Measurements from ENCODE around the gene MECR. TPM values are rescaled to one million over a fixed set of nuclear protein-coding genes. Genes with fewer than 3 reads are reported as not detected.
A peak's percentile ranks its signal among the peaks of the same experiment; 100 is the strongest.
"Not testable (repeated sequence)": the region's sequence is repeated elsewhere in the genome, so short reads cannot be mapped to it uniquely, and the experiment has no call there.

The MECR gene
- total RNA-seq, 1 donor from 2014 or later, result 22.6 TPM

DNA sequence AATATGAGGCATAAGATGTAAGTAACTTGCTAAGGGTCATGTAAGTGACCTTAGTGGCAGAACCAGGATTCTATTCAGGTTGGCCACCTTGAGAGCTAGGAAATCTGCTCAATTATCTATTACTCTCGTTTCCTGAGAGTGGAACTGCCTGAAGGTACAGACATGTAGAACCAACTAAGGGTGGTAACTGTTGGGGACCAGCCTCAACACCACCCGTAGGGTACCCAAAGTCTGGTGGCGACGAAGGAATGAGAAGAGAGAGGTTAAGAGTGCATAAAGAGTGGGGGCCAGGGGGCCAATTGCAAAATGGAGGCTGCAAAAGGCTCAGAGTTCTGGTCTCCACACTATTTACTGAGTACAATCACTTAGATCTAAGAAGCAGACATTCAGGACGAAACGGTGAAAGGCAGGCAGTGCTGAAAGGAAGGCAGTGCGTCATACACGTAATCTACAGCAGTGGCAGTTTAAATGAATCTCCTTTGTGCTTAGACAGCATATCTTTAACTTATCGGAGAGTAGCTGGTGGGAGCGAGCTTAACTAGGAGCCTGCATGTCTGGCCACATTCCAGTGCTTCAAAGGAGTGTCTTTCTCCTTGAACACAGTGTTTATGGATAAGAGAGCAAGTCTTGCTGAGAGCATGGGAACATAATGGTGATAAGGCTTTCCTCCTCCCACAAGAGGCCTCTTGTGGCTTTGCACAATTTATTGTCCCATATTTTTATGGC lies 74.0 kb downstream of the MECR start:
- DNase-seq (ENCODE audit: low spot score) (no peak), ATAC-seq (no peak)
- intact Hi-C loops (cut with DNase I), result no loop called here

DNA sequence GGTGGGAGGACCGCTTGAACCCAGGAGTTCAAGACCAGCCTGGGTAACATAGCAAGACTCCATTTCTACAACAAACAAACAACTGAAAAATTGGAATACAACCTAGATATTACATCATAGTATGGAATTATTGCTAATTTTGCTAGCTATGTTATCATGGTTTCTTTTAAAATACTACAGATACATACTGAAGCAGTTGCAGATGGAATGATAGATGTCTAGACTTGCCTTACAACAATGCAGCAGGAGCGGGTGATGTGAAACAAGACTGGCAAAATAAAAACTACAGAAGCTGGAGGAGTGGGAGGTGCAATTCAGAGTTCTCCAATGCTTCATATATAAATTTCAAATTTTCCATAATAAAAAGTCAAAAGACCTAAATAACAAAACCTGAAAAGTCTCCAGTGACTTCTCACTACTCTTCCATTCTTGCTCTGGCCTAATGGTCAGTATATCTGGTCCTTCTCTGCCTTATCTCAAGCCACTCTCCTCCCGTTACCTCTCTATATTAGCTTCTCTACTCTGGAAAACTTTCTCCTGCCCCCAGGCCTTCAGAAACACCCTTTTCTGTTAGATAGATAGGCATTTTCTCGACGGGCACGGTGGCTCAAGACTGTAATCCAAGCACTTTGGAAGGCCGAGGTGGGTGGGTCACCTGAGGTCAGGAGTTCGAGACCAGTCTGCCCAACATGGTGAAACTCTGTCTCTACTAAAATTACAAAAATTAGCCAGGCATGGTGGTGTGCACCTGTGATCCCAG lies 78.5 kb downstream of the MECR start:
- ATAC-seq (no peak), DNase-seq (ENCODE audit: low spot score) (peak; percentile 27)
- intact Hi-C loops (cut with DNase I), result no loop called here

DNA sequence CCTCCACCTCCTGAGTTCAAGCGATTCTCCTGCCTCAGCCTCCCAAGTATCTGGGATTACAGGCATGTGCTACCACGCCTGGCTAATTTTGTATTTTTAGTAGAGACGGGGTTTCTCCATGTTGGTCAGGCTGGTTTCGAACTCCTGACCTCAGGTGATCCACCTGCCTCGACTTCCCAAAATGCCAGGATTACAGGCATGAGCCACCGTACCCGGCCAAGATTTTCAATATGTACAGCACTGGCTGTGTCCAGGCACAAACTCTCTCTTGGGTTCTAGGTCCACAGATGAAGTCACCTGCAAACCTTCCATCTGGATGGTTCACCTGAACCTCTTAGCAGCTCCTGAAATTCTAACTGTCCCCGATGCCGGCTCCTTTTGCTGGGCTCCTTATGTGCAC lies 80.4 kb downstream of the MECR start:
- intact Hi-C loops (cut with DNase I); ATAC-seq: not testable (repeated sequence)
- DNase-seq (ENCODE audit: low spot score), result peak; percentile 9

DNA sequence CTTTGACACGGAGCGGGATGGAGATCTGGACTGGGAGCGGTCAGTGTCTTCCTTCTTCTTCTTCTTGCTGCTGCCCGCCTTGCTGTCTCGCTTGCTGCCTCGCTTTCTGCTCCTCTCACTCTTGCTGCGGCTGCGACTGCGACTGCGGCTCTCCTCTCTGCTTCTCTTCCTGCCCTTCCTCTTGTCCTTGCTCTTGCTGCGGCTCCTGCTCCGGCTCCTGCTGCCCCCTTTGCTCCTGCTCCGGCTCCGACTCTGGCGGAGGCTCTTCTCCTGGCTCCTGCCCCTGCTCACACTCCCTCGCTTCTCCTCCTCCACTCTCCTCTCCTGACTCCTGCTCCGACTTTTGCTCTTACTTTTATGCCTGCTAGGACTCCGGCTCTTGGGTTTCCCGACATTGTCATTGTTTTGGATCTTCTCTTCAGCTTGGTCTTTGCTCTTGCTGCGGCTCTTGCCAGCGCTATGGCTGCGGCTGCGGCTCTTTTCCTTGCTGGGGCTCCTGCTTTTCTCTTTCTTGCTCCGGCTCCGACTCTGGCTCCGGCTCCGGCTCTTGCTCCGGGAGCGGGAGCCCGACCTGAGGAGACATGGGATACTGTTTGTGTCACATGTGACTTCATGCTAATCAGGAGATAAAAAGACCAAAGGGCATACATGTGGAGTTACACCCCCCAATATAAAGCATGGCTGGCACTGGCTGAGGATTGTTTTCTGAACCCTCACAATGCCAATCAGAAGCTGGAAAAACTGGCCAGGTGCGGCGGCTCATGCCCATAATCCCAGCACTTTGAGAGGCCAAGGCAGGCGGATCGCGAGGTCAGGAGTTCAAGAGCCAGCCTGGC lies 81.9 kb downstream of the MECR start:
- ATAC-seq (no peak), DNase-seq (ENCODE audit: low spot score) (peak; percentile 42)
- intact Hi-C loops (cut with DNase I), result no loop called here

GRCh38 chr1:29145739-29146437 lies 84.8 kb downstream of the MECR start:
- ATAC-seq (no peak), DNase-seq (ENCODE audit: low spot score) (peak; percentile 13)
- intact Hi-C loops (cut with DNase I), result no loop called here

DNA sequence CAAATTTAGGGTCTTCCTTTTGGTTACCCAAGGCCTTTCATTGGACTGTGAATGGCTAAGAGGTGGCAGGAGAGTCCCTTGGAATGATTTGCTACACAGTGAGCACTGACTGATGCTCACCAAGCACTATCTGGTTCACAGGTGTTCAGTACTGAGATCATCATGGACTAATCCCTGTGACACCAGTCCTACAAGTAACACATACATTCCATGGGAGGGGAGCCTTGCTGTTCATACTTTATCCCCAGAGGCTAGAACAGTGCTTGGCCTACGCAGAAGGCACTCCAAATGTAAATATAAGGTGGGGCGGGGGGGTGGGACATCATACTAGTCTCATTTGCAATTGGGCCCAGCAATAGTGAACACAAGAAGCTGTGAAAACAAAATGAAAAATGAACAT lies 86.6 kb downstream of the MECR start:
- intact Hi-C loops (cut with DNase I), result no loop called here
- ATAC-seq (no peak), DNase-seq (ENCODE audit: low spot score) (no peak)

DNA sequence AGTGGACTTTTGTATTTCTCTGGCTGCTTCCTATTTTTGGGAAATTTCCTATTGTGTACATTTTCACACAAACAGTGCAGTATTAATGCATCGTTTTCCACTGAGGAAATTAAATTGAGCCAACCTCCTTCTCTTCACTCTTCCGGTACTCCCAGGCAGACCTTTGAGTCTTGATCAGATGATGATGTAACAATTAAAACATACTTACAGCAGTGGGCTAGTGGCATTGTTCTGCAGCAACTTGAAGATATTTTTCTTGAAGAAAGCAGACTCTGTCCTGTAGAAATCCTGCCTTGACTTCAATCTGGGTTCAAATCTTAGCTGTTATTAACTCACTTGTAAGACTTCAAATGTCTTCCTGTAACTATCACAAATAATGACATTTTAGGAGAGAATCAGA lies 88.0 kb downstream of the MECR start:
- DNase-seq (ENCODE audit: low spot score) (no peak), ATAC-seq (no peak)
- intact Hi-C loops (cut with DNase I), result no loop called here

Other genes starting within 250 kb of the MECR start
- 24.6 TPM for gene TMEM200B, start 107.0 kb downstream of the MECR start, total RNA-seq
- gene SRSF4, start 49.0 kb downstream of the MECR start, total RNA-seq, result 95.0 TPM
- gene PTPRU, start 5.6 kb upstream of the MECR start, total RNA-seq, result 83.9 TPM